Mucosa of gallbladder (tissue), 1 donor: ENCODE measurements around the gene PPM1E. TPM values are rescaled to one million over a fixed set of nuclear protein-coding genes. Genes with fewer than 3 reads are reported as not detected.
"Not testable (repeated sequence)": the region's sequence is repeated elsewhere in the genome, so short reads cannot be mapped to it uniquely, and the experiment has no call there.

Source experiments
- DNase-seq: peaks from one replicate; pipeline ENCODE4 v3.0.0-alpha.2; 2020; ENCODE audit warnings: low spot score
- total RNA-seq: library from RNA; stranded (reverse); gene quantifications from one replicate; pipeline ENCODE4 v1.2.1, GENCODE V29; 2021
- donor health status: DM: no; HTN: no; CAD: no.

The PPM1E gene
- total RNA-seq, result 0.17 TPM

- no peak for DNase-seq
Observed at GRCh38 chr17:58755577-58756245, at the start of gene PPM1E. Gene PPM1E (plus strand): TSS chr17:58755854.

- no peak for DNase-seq
Observed at GRCh38 chr17:58706351-58707140, 49.1 kb upstream of the PPM1E start.

DNA sequence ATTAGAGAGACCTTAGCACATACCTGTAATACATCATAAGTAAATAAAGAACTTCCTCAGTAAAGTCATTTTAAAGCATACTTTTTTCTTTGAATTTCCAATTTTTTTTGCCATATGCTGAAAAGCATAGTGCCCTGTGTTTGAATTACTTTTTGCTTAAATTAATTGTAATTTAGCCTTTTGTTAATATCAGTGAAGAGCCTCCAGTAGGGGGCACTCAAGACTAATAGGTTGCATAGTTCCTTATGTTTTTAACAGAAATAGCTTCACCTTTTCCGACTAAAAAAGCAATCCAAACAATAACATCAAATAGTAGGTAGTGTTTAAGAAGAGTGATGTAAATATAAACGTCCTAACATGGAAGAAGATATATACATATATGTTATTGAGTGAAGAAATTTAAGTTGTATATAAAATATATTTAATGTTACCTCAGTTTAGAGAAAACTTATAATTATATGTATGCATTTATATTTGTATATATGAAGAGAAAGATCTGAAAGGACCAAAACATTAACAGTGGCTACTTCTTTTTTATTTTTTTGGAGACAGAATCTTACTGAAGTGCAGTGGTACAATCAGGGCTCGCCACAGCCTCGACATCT lies 44.6 kb upstream of the PPM1E start:
- peak; percentile 45 for DNase-seq

- DNase-seq, result no peak
Observed at GRCh38 chr17:58722274-58722673, 33.4 kb upstream of the PPM1E start.

DNA sequence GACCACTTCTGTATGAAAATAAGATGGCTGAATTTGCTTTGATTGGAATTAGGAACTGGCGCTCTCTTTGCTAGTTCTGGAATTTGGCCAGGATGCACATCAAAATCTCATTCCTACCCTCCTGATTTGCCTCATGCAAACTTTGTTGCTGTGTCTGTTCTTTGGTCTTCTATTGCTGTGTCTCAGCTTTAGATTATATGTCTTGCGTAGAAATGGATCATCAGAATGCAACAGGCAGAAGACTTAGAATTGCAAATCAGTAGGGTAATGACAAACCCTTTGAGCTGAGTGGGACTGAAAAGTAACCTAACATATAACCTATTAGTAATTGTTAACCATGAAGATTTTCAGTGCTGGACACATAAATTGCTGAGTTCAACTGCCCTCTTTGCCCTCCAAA lies 33.0 kb upstream of the PPM1E start:
- no peak for DNase-seq

DNA sequence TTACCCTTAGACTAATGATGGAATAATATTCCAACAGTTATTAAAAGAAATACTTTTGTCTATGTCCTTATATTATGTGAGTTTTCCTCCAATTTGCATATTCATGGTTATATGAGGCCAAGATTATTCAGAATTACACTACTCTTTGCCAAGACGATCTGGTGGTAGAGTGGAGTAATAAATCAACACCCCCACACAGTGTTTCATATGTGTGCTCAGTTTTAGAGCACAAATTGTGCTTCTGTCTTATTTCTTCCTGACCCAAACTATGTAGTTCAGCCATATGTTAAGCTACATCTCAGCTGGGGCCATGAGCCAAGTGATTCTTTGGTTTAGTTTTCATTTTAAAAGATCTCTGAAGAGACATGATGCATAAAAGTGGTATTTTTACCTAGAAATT lies 26.9 kb upstream of the PPM1E start:
- no peak for DNase-seq

DNA sequence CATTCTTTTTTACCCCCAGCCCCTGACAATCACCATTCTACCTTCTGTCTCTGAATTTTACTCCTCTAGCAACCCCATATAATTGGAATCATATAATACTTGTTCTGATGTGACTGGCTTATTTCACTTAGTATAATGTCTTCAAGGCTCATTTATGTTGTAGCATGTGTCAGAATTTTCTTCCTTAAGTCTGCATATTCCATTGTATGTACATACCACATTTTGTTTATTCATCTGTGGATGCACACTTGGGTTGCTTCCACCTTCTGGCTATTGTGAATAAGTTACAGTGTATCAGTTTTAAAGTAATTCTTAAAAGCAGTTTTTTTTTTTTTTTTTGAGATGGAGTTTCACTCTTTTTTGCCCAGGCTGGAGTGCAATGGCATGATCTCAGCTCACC lies 24.7 kb upstream of the PPM1E start:
- no peak for DNase-seq

DNA sequence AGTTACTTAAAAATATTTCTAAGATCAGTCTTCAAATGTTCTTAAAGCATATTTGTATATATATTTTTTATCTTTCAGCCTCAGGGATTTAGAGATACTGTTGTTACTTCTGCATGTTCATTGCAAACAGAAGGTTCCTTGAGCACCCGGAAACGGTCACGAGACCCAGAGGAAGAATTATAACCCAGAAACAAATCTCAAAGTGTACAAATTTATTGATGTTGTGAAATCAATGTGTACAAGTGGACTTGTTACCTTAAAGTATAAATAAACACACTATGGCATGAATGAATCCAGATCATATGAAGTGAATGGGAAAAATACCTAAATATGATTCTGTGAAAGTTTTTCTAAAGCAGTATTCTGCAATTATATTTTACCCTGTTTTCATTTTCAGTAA lies 21.6 kb upstream of the PPM1E start:
- no peak for DNase-seq

- DNase-seq, result no peak
Observed at GRCh38 chr17:58734811-58735210, 20.8 kb upstream of the PPM1E start.

DNA sequence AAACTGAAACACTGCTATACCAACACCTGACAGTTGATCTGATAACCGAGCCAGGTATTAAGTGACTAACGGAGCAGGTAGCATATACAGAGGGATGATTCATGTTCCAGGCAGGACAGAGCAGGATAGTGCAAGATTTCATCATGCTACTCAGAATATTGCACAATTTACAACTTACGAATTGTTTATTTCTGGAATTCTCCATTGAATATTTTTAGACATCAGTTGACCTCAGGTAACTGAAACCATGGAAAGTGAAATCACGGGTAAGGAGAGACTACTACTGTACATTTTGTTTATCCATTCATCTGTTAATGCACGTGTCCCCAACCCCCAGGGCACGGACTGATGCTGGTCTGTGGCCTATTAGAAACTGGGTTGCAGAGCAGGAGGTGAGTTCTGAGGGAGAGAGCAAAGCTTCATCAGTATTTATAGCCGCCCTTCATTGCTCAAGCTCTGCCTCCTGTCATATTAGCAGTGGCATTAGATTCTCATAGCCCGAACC lies 14.5 kb upstream of the PPM1E start:
- DNase-seq, result no peak

GRCh38 chr17:58747674-58748073 lies 8.0 kb upstream of the PPM1E start:
- DNase-seq, result no peak

- DNase-seq, result not testable (repeated sequence)
Observed at GRCh38 chr17:58749627-58750026, 6.0 kb upstream of the PPM1E start.

GRCh38 chr17:58753026-58753425 lies 2.6 kb upstream of the PPM1E start:
- no peak for DNase-seq

DNA sequence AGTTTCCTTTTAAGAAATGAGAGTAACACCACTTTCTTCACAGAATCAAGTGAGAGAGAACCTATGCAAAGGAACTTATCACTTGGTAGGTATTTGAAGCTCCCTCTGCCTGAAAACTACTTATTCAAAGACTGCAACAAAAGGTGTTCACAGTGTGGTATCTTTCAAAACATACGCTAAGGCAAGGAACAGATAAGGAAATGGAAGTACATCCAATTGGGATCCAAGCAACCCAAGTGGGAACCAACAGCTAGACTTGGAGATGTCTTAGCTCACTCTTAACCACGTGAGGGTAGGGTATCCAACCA lies 431 bp upstream of the PPM1E start:
- DNase-seq, result no peak

DNA sequence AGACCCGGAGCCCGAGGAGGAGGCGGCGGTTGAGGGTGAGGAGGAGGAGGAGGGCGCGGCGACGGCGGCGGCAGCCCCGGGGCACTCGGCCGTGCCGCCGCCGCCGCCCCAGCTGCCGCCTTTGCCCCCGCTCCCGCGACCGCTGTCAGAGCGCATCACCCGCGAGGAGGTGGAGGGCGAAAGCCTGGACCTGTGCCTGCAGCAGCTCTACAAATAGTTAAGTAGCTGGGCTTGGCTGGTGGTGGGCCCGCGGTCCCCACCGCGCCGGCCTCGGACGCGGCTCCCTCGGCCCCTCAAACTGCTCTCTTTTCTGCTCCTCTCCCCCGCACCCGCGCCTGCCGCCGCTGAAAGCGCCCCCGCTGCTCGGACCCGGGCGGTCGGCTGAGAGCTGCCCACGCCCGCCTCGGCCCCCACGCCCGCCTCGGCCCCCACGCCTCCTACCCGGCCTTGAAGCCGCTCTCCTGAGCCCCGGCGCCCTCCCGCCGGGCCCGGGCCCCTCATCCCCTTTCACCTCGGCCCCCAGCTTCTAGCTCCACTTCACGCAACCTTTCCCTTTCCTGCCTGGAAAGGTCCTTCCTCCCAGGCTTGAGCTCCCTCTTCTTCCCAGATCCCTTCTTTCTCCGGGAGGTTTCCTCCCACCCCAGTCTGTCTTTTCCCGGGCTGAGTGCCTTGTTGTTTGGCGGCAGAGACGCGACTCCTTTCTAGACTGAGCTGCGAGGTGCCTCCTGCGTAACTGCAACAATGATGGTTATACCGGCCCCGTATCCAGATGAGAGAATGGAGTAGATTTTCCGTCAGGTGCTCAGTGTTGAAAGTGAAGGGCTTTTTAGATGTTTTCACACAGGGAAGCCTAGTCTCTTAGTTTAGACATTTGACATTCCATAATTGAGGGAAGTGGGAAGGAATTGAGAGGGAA lies 850 bp downstream of the PPM1E start:
- no peak for DNase-seq

GRCh38 chr17:58757162-58757613 lies 1.5 kb downstream of the PPM1E start:
- no peak for DNase-seq

- no peak for DNase-seq
Observed at GRCh38 chr17:58758890-58759289, 3.2 kb downstream of the PPM1E start.

DNA sequence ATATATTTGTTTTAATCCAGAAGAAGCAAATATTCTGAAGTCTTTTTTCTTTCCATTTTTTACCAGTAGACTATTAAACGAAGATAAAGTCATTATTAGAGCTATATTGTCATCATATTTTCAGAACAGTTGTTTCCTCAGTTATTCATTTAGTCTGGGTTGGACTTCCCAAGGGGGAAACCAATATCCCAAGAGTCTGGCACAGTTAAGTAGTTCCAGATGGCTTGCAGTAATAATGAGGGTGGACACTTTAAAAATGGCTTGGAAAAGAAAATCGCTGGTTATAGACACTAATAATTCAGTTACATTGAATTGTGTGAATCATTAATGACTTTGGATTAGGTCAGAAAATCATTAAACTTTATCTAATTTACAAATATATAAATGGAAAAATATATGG lies 3.9 kb downstream of the PPM1E start:
- no peak for DNase-seq

DNA sequence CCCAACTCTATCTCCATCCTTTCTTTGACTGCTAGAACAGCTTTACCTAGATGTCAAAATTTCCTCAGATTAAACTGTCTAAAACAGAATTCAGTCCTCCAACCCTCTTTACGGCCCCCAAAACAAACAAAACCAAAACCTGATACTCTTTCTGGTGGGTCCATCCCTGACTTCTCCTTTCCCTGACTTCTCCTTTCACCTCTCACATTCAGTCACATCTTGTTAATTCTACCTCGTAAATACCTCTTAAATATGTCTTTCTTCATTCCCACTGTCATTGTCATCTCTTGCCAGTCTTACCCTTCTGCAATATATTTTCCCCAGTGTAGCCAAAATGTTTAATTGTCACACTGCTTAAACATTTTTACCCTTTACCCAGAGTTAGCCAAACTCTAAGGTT lies 4.6 kb downstream of the PPM1E start:
- DNase-seq, result no peak

GRCh38 chr17:58763263-58763662 lies 7.6 kb downstream of the PPM1E start:
- no peak for DNase-seq

DNA sequence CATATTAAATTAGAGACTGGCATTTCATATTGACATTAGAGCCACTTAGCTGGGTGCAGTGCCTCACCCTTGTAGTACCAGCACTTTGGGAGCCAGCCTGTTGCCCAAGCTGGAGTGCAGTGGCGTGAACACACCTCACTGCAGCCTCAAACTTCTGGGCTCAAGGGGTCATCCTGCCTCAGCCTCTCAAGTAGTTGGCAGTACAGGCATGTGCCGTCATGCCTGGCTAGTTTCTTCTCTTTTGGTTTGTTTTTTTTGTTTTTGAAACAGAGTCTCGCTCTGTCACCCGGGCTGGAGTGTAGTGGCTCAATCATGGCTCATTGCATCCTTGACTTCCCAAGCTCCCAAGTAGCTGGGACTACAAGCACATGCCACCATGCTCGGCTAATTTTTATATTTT lies 8.7 kb downstream of the PPM1E start:
- DNase-seq, result no peak

DNA sequence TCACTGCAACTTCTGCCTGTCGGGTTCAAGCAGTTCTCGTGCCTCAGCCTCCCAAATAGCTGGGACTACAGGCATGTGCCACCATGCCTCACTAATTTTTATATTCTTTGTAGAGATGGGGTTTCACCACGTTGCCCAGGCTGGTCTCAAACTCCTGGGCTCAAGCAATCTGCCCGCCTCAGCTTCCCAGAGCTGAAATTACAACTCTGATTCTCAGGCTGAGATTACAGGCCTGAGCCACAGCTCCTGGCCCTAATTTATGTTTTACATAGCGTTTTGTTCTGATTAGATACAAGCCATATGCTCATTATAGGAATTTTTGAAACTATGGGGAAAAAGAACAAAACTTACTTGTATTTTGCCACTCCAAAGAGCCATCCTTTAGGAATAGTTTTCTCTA lies 22.8 kb downstream of the PPM1E start:
- not testable (repeated sequence) for DNase-seq
